GM13976 (cell line): ENCODE measurements around the gene ITPRIPL2.

Experiments
- DNase-seq: peaks from one replicate; pipeline ENCODE4 v3.0.0; 2012; ENCODE audit warnings: low spot score
- CTCF ChIP-seq: IDR thresholded peaks from 2 replicates; pipeline ENCODE4 v1.5.1; 2012; ENCODE audit warnings: borderline replicate concordance, mild to moderate bottlenecking; ENCODE audit not compliant: insufficient read depth; ENCODE audit errors: extremely low read depth, missing control alignments, control extremely low read depth
- in situ Hi-C: fragments of 300-500 bp; cut with MboI; formaldehyde crosslinking; loops from one replicate; pipeline ENCODE4 v1.12.0; 2022; ENCODE audit warnings: low sequenced_read_pairs, mixed read lengths, inconsistent platforms; ENCODE audit not compliant: unreplicated experiment

Gene ITPRIPL2

DNA sequence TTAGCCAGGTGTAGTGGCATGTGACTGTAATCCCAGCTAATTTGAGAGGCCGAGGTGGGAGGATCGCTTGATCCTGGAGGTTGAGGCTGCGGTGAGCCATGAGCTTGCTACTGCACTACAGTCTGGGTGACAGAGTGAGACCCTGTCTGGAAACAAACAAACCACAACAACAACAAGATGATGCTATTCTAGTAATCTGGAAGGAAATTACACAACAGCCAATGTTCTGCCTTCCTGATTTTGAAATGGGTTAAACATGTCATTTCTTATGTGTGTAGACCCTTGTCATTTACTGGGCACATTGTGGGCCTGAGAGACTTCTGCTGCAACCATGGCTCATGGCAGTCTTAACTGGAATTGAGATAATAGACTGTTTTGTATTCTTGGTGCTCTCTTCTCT is 40.4 kb upstream of the ITPRIPL2 start:
- TF ChIP-seq CTCF, result no peak
- DNase-seq, result no peak
- in situ Hi-C loops, result no loop called here

DNA sequence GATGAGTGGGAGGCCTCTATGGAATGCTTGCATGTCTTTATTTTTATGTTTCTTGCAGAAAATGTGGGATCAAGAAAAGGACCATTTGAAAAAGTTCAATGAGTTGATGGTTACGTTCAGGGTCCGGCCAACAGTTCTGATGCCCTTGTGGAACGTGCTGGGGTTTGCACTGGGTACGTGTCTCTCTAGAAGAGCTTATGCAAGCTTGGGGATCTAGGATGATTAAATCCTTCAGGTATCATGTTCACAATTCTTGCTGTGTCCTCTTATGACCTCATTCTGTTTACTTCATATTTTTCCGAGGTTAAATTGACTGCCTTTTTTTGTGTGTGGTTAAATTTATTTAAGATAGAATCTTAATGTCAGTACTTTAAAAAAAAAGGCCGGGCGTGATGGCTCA is 39.9 kb upstream of the ITPRIPL2 start:
- no peak for DNase-seq
- no peak for TF ChIP-seq CTCF
- in situ Hi-C loops, result no loop called here

- in situ Hi-C loops, result no loop called here
- no peak for DNase-seq
- no peak for TF ChIP-seq CTCF
These were observed 38.3 kb upstream of the ITPRIPL2 start for GRCh38 chr16:19075511-19075910.

- TF ChIP-seq CTCF, result no peak
- in situ Hi-C loops, result no loop called here
- no peak for DNase-seq
These were observed 35.9 kb upstream of the ITPRIPL2 start for GRCh38 chr16:19077879-19078278.

GRCh38 chr16:19083670-19084069 is 30.1 kb upstream of the ITPRIPL2 start:
- TF ChIP-seq CTCF, result no peak
- in situ Hi-C loops, result loop anchor here (5.0 kb wide), 1 partner anchor 294 kb away; no protein-coding TSS in a partner anchor

DNA sequence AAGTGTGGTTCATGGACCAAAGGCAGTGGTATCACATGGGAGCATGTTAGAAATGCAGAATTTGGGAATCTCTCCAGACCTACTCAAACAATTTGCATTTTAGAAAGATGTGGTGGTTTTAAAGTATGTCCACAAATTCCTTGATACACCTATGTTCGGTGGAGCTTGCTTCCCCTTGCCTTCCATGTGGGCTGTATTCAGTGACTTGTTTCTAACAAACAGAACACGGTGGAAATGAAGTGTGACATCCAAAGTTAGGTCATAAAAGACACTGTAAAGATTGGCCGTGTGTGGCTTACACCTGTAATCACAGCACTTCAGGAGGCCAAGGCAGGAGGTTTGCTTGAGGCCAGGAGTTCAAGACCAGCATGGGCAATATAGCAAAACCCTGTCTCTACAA is 29.6 kb upstream of the ITPRIPL2 start:
- in situ Hi-C loops, result loop anchor here (5.0 kb wide), 1 partner anchor 293 kb away; no protein-coding TSS in a partner anchor
- no peak for TF ChIP-seq CTCF
- no peak for DNase-seq

More at GRCh38 chr16:19083670-19084069, 30.1 kb upstream of the ITPRIPL2 start:
- DNase-seq, result no peak

GRCh38 chr16:19084879-19085278 is 28.9 kb upstream of the ITPRIPL2 start:
- TF ChIP-seq CTCF, result no peak
- in situ Hi-C loops, result loop anchor here (5.0 kb wide), 2 partner anchors 92 to 292 kb away; no protein-coding TSS in a partner anchor
- DNase-seq, result no peak
